Adipocyte (in vitro differentiated cells): Measurements from ENCODE around the gene HHIPL2.
A peak's percentile ranks its signal among the peaks of the same experiment; 100 is the strongest.

ENCODE experiments used
- DNase-seq: peaks from one replicate; pipeline ENCODE4 v3.0.0-alpha.2; 2015; ENCODE audit warnings: low read depth
- H3K27me3 ChIP-seq: replicated peaks from 2 replicates; pipeline ENCODE4 v1.7.0; 2013; ENCODE audit warnings: mild to moderate bottlenecking, low read length, moderate library complexity; ENCODE audit not compliant: control insufficient read depth, insufficient read depth
- H3K36me3 ChIP-seq: 2 replicates; pipeline ENCODE4 v1.7.0; 2013; ENCODE audit warnings: low read length, mild to moderate bottlenecking, moderate library complexity; ENCODE audit not compliant: control insufficient read depth, insufficient read depth, severe bottlenecking
- H3K4me1 ChIP-seq: 2 replicates; pipeline ENCODE4 v1.7.0; 2013; ENCODE audit warnings: mild to moderate bottlenecking, low read length, moderate library complexity; ENCODE audit not compliant: control insufficient read depth, insufficient read depth
- H3K4me3 ChIP-seq: 2 replicates; pipeline ENCODE4 v1.7.0; 2013; ENCODE audit warnings: mild to moderate bottlenecking, low read length, moderate library complexity
- H3K9ac ChIP-seq: 2 replicates; pipeline ENCODE4 v1.7.0; 2013; ENCODE audit warnings: mild to moderate bottlenecking, low read length, moderate library complexity
- H3K9me3 ChIP-seq: 2 replicates; pipeline ENCODE4 v1.7.0; 2013; ENCODE audit warnings: mild to moderate bottlenecking, low read length, moderate library complexity; ENCODE audit not compliant: control insufficient read depth

The HHIPL2 gene

GRCh38 chr1:222561656-222562055 lies 13.8 kb upstream of the HHIPL2 start:
- Histone ChIP-seq H3K9ac (no peak overlapping the region), H3K27me3 (no peaks in the 10 kb centered on the region), H3K4me1 (no peaks in the 10 kb centered on the region), H3K9me3 (no peaks in the 10 kb centered on the region), H3K4me3 (no peak overlapping the region), H3K36me3 (peaks cover 38% of the 10 kb centered on the region)
- DNase-seq = no peak

GRCh38 chr1:222557574-222557973 lies 9.7 kb upstream of the HHIPL2 start:
- Histone ChIP-seq H3K27me3 (no peaks in the 10 kb centered on the region), H3K36me3 (peaks cover 38% of the 10 kb centered on the region), H3K4me3 (no peak overlapping the region), H3K9ac (no peak overlapping the region), H3K9me3 (no peaks in the 10 kb centered on the region), H3K4me1 (peaks cover 11% of the 10 kb centered on the region)
- no peak for DNase-seq

- H3K9ac ChIP-seq = no peak overlapping the region
- no peaks in the 10 kb centered on the region for H3K9me3 ChIP-seq
- H3K4me1 ChIP-seq = peaks cover 14% of the 10 kb centered on the region
- no peaks in the 10 kb centered on the region for H3K27me3 ChIP-seq
- H3K4me3 ChIP-seq = no peak overlapping the region
- DNase-seq = no peak
- H3K36me3 ChIP-seq = peaks cover 35% of the 10 kb centered on the region
These were observed 9.2 kb upstream of the HHIPL2 start for GRCh38 chr1:222557148-222557547.

- no peak for DNase-seq
- Histone ChIP-seq H3K36me3 (peaks cover 29% of the 10 kb centered on the region), H3K9me3 (no peaks in the 10 kb centered on the region), H3K4me3 (no peak overlapping the region), H3K27me3 (no peaks in the 10 kb centered on the region), H3K9ac (no peak overlapping the region), H3K4me1 (peaks cover 18% of the 10 kb centered on the region)
These were observed 8.2 kb upstream of the HHIPL2 start for GRCh38 chr1:222555992-222556615.

GRCh38 chr1:222554177-222554576 lies 6.3 kb upstream of the HHIPL2 start:
- peaks cover 10% of the 10 kb centered on the region for H3K36me3 ChIP-seq
- no peak for DNase-seq
- no peak overlapping the region for H3K4me3 ChIP-seq
- peaks cover 18% of the 10 kb centered on the region for H3K4me1 ChIP-seq
- H3K27me3 ChIP-seq = no peaks in the 10 kb centered on the region
- no peak overlapping the region for H3K9ac ChIP-seq
- no peaks in the 10 kb centered on the region for H3K9me3 ChIP-seq

GRCh38 chr1:222552882-222553281 lies 5.0 kb upstream of the HHIPL2 start:
- H3K9me3 ChIP-seq = no peaks in the 10 kb centered on the region
- H3K4me3 ChIP-seq = no peak overlapping the region
- peak overlapping the region; percentile 47 for H3K9ac ChIP-seq
- DNase-seq = no peak
- H3K4me1 ChIP-seq = peaks cover 21% of the 10 kb centered on the region
- H3K27me3 ChIP-seq = no peaks in the 10 kb centered on the region
- H3K36me3 ChIP-seq = peaks cover 7% of the 10 kb centered on the region

- Histone ChIP-seq H3K4me3 (peak overlapping the region; percentile 19), H3K27me3 (no peaks in the 10 kb centered on the region), H3K36me3 (no peaks in the 10 kb centered on the region), H3K9ac (no peak overlapping the region), H3K9me3 (no peaks in the 10 kb centered on the region), H3K4me1 (peaks cover 24% of the 10 kb centered on the region)
- no peak for DNase-seq
These were observed 667 bp downstream of the HHIPL2 start for GRCh38 chr1:222547260-222547614.

GRCh38 chr1:222546548-222547259 lies 1.2 kb downstream of the HHIPL2 start:
- Histone ChIP-seq H3K36me3 (no peaks in the 10 kb centered on the region), H3K9me3 (no peaks in the 10 kb centered on the region), H3K4me1 (peaks cover 22% of the 10 kb centered on the region), H3K9ac (peak overlapping the region; percentile 36), H3K4me3 (peak overlapping the region; percentile 19), H3K27me3 (no peaks in the 10 kb centered on the region)
- DNase-seq = peak; percentile 94

- no peaks in the 10 kb centered on the region for H3K9me3 ChIP-seq
- no peak overlapping the region for H3K4me3 ChIP-seq
- no peak overlapping the region for H3K9ac ChIP-seq
- peaks cover 21% of the 10 kb centered on the region for H3K4me1 ChIP-seq
- no peaks in the 10 kb centered on the region for H3K27me3 ChIP-seq
- peak; percentile 21 for DNase-seq
- H3K36me3 ChIP-seq = no peaks in the 10 kb centered on the region
These were observed 1.8 kb downstream of the HHIPL2 start for GRCh38 chr1:222546091-222546490.

GRCh38 chr1:222543817-222544216 lies 4.1 kb downstream of the HHIPL2 start:
- Histone ChIP-seq H3K4me3 (no peak overlapping the region), H3K36me3 (no peaks in the 10 kb centered on the region), H3K9me3 (no peaks in the 10 kb centered on the region), H3K4me1 (peaks cover 21% of the 10 kb centered on the region), H3K9ac (no peak overlapping the region), H3K27me3 (no peaks in the 10 kb centered on the region)
- DNase-seq = no peak

- DNase-seq = no peak
- Histone ChIP-seq H3K27me3 (no peaks in the 10 kb centered on the region), H3K9me3 (no peaks in the 10 kb centered on the region), H3K4me1 (no peaks in the 10 kb centered on the region), H3K36me3 (no peaks in the 10 kb centered on the region), H3K4me3 (no peak overlapping the region), H3K9ac (no peak overlapping the region)
These were observed 7.3 kb downstream of the HHIPL2 start for GRCh38 chr1:222540598-222540995.
